NCI-H774 (cell line): Measurements from ENCODE around the gene MED26.

ENCODE experiments used
- DNase-seq: peaks from one replicate; lab custom pipeline; 2025; lab: John Stamatoyannopoulos, UW

The MED26 gene

GRCh38 chr19:16613841-16614240 lies 14.2 kb downstream of the MED26 start:
- DNase-seq, result no peak

- DNase-seq, result no peak
Observed at GRCh38 chr19:16612636-16613035, 15.4 kb downstream of the MED26 start.

- no peak for DNase-seq
Observed at GRCh38 chr19:16611121-16611520, 16.9 kb downstream of the MED26 start.

GRCh38 chr19:16609511-16610200 lies 18.3 kb downstream of the MED26 start:
- DNase-seq, result no peak

GRCh38 chr19:16608290-16608739 lies 19.7 kb downstream of the MED26 start:
- no peak for DNase-seq

- no peak for DNase-seq
Observed at GRCh38 chr19:16607819-16608218, 20.2 kb downstream of the MED26 start.

GRCh38 chr19:16605553-16605994 lies 22.4 kb downstream of the MED26 start:
- DNase-seq, result no peak

GRCh38 chr19:16605115-16605514 lies 22.9 kb downstream of the MED26 start:
- no peak for DNase-seq

GRCh38 chr19:16604615-16605014 lies 23.4 kb downstream of the MED26 start:
- DNase-seq, result no peak

- DNase-seq, result no peak
Observed at GRCh38 chr19:16603090-16603489, 24.9 kb downstream of the MED26 start.

GRCh38 chr19:16601378-16602052 lies 26.5 kb downstream of the MED26 start:
- DNase-seq, result no peak

GRCh38 chr19:16600824-16601223 lies 27.2 kb downstream of the MED26 start:
- DNase-seq, result no peak

- no peak for DNase-seq
Observed at GRCh38 chr19:16599655-16600346, 28.2 kb downstream of the MED26 start.

GRCh38 chr19:16598848-16599247 lies 29.2 kb downstream of the MED26 start:
- no peak for DNase-seq

GRCh38 chr19:16596399-16596798 lies 31.6 kb downstream of the MED26 start:
- no peak for DNase-seq

- DNase-seq, result no peak
Observed at GRCh38 chr19:16595097-16595496, 32.9 kb downstream of the MED26 start.

GRCh38 chr19:16594681-16595091 lies 33.3 kb downstream of the MED26 start:
- DNase-seq, result no peak

GRCh38 chr19:16594131-16594586 lies 33.8 kb downstream of the MED26 start:
- no peak for DNase-seq

GRCh38 chr19:16593181-16593580 lies 34.8 kb downstream of the MED26 start:
- no peak for DNase-seq

GRCh38 chr19:16591803-16592556 lies 36.0 kb downstream of the MED26 start:
- DNase-seq, result no peak

GRCh38 chr19:16590876-16591802 lies 36.9 kb downstream of the MED26 start:
- DNase-seq, result no peak
